AML-193 (cell line): ENCODE measurements around the gene FRS3.
"Not testable (repeated sequence)": the region's sequence is repeated elsewhere in the genome, so short reads cannot be mapped to it uniquely, and the experiment has no call there.

Experiments used
- DNase-seq, 2 experiments: peaks; one replicate each; lab custom pipeline; 2025; lab: John Stamatoyannopoulos, UW

Gene FRS3, protein sequence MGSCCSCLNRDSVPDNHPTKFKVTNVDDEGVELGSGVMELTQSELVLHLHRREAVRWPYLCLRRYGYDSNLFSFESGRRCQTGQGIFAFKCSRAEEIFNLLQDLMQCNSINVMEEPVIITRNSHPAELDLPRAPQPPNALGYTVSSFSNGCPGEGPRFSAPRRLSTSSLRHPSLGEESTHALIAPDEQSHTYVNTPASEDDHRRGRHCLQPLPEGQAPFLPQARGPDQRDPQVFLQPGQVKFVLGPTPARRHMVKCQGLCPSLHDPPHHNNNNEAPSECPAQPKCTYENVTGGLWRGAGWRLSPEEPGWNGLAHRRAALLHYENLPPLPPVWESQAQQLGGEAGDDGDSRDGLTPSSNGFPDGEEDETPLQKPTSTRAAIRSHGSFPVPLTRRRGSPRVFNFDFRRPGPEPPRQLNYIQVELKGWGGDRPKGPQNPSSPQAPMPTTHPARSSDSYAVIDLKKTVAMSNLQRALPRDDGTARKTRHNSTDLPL

DNA sequence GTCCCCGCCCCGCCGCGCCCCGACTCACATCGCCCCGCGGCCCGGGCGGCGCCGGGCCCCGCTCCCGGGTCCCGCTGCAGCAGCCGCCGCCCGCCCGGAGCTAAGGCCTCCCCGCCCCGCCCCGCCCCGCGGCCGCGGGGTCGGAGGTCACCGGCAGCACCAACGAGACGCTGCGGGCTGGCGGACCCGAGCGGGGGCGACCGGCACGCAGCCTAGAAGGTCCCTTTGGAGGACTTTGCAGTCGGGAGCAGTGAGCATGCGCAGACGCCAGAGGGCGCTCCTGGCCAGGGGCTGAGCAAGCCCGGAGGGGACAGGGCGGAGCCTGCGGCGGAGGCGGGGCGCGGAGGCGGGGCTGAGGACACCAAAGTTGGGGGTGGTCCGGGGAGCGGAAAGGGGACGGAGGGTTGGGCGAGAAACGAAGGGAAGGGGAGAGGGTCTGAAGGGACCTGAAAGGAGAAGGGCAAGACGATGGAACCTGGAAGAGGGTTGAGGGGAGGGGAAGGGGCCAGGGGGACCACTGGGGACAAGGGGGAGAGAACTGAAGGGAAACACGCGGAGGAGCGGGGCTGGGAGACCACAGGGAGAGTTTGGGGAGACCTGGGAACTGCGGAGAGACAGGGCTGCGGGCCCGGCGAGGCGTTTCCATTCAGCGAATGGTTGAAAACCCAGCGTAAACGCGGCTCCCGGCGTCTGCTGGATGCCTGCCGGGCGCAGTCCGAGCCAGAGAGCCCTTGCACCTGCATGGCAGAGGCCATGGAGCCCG lies at the start of gene FRS3:
Gene FRS3 (minus strand): TSS at position 113 of the 763 bp plus-strand sequence. CDS start 2,913 bp downstream, outside the sequence.
- peak; percentile 94 to 97 for DNase-seq

DNA sequence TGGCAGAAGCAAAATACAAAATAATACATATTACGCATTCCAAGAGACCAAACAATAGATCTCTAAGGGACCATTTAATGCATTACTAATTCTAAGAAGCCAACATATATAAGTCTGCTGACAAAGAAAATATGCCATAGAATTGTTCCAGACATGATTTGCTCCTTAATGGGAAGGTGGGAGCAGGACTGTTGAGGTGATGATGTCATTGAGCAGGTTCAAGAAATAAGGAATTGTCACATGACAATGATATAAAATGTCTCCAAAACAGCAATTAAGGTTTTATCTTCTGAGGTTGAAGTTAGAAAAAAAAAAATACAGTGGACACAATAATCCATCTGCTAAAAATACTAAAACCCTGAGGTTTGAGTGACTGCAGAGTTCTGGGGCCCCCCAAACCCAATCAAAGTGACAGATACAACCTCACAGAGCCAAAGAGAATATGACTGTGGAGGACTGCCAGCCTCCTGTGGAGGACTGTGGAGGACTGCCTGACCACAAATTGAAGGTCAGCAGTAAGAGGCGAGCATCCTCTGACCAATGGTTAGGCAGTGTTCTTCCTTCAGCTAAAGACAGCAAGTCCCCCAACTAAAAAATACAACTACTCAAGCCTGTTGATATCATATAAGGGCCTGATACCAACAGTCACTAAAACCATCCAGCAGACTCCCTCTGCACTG lies 46.8 kb upstream of the FRS3 start:
- DNase-seq: no peak

DNA sequence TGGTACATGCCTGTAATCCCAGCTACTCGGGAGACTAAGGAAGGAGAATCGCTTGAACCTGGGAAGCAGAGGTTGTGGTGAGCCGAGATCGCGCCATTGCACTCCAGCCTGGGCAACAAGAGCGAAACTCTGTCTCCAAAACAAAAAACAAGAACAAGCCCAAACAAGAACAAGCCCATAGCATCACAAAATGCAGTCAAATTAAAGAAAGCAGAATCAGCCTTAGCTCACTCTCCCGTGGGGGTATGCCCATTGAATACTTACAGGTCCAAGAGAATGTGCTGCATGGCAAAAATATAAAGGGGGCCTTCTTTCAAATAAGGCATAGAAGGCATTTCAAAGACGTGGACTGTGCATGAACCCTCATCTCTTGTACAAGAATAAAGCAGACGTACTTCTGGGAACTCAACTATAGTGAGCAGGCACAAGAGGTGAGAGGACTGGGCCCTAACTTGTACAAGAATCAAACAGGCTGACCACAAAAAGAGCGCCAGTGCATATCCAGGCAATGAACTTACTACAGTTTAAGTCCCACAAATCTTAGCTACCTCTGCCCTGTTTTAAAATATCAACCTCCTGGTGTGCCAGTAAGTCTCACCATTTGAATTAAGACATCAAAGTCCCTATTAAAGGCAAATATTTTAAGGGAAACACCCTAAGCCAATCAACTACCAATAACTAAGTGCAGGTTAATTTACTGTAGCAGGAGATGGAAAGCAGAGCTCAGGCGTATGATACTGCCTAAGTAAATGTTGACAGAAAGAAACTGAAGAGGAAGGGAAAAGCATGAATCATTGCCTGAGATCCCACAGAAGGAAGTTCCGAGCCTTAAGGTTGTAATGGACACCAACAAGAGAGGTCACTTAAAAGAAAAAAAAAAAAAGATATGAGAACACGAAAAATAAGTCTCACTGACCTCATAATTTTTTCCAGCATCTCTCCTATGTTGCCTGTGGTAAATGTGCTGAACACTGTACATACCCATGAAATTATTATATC lies 45.2 kb upstream of the FRS3 start:
- DNase-seq: no peak

DNA sequence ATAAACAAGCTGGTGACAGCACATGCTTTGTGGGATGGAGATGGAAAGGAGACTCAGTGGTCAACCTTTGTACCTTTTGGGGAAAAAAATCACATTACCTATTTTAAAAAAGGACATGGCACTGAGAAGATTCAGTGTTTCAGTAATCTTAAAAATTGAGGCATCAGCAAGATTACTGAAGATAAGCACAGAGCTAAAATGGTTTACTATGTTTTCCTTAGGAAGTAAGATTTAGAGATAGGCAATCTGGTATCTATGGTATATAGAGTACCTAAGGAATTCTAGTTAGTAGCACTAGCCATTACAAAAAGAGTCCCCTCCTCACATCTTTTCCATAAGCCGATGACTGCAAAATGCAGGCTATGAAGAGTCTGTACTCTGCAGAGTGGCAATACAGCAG lies 43.5 kb upstream of the FRS3 start:
- no peak for DNase-seq

DNA sequence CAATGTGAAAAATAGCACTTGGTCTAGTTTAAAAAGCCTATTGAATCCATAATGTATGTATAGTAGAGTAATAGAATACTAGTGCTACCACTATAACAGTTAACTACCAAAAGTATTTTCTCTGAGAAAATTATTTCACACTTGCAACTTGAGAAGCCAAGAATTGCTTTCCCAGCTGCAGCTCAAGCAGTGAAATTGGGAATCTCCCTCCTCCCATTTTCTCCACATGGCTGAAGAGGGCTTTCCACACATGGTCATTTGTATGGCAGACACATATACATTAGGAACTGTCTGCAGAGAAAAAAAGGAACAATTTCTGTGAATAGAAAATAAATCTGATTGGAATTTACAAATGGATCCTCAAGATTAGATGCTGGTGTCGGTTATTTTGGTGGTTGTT lies 42.3 kb upstream of the FRS3 start:
- DNase-seq: no peak

DNA sequence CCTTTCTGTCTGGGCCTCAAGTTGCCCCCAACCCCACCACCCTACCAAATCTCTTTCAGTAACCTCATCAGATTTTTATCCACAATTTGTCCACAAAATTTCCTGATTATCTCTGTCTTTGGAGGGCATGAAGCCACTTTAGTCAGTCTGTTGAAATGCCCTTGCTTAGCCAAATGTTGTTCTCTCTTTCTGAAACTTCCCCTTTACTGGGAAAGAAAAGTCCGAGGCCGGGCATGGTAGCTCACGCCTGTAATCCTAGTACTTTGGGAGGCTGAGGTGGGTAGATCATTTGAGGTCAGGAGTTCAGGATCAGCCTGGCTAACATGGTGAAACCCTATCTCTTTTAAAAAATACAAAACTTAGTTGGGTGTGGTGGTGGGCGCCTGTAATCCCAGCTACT lies 41.6 kb upstream of the FRS3 start:
- no peak for DNase-seq

DNA sequence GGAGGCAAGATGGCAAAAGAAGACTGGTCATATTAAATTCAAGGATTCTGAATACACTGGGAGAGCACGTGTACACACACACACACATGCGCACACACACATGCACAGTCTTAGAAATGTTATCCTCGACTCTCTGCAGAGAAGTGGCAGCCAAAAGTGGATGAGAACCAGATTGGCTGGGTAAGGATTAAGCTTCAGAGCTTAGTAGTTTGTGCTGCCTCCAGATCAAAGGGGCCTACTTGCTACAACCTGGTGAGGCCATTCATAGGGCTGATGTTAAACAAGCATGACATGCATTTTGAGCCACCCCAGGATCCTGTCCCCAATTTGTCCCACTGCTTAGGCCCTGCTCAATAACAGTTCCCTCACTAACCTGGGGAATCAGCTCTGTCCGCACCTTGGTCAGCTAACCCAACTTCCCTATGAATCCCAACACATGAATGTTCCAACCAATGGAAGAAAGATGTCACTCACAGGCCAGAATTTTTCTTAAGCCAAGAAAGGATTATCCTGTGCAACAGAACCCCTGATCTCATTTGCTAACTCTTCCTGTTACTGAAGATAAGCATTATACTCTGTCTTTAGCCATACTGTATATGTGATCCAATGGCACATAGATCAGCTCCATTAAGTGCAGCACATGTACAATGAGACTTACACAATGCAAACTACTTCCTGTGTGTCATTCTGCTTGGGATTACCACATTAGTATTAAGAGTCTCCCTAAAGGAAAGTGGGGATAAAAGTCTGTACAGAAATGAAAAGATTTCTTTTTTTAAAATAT lies 38.8 kb upstream of the FRS3 start:
- peak; percentile 83 to 92 for DNase-seq

DNA sequence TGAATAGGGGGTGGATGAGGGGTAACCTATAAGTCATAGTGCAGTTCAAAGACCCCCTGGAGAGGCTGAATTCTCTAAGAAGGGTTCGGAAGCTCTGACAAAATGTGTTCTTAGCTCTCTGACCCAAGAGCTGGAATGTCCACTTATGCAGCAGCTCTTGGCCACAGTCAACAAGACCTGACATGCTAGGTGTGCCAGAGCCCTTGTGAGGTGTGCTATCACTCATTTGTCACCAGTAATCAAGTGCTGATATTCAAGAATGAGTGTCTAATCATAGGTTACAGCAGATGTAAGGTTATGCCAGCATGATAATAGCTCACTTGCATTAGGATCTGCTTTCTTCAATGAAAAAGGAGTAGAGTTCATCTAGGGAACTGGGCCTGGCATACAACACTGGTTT lies 35.9 kb upstream of the FRS3 start:
- DNase-seq: no peak

DNA sequence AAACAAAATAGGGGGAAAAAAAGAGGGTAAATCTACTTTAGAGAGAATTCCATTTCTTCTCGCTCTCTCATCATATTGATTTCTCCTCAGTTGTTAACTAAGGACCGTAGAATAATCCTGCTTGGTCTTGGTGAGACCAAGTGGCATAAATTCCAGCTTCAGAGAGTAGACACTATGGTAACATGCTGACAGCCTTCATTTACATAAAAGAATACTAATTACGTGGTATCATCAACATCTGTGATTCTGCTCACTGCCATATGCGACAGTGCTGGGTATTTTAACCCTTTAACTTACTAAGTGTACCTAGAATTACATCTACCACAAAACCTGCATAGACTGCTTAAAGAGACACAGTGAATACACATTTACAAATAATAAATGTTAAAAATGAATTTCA lies 34.9 kb upstream of the FRS3 start:
- no peak for DNase-seq

DNA sequence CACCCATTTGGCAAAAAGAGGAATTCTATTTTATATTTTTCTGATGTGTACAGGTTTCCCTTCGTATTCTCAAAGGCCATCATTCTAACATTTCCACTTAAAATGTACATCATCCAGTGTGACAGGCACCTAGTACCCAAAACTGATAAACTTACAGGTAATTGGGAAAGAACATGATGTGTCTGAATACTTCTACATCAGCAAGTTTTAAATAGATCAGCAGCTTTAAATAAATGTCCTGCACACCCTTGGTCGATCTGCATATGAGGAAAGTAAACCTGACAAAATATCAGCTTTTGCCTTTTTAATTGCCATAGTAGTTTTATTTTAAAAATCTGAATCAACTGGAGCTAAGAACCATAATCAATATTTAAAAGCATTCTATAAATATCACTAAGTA lies 34.3 kb upstream of the FRS3 start:
- no peak for DNase-seq

DNA sequence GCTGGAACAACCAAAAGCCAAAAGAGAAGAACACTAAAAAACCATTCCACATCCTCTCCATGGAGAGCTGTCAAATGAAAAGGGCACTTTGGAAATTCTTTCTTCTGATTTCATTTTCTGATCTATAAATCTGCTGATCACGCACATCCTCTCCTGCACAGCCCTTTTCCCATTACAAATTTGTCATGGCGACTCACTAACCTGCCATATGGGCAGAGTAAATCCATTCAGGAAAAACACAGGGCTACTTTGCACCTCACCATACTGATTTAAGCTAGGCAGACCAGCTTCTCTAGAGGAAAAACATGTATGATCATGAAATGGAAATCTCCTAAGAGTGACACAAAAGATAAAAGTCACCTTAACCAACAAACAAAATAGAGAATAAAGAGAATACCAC lies 33.8 kb upstream of the FRS3 start:
- DNase-seq: no peak

DNA sequence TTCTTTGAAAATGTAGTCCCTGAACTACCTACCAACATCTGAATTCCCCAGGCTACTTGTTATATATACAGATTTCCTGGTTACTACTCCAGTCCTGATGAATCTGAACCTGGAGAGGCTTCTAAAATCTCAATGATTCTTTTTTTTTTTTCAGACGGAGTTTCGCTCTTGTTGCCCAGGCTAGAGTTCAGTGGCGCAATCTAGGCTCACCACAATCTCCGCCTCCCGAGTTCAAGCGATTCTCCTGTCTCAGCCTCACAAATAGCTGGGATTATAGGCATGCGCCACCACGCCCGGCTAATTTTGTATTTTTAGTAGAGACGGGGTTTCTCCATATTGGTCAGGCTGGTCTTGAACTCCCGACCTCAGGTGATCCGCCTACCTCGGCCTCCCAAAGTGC lies 32.2 kb upstream of the FRS3 start:
- DNase-seq: not testable (repeated sequence)

DNA sequence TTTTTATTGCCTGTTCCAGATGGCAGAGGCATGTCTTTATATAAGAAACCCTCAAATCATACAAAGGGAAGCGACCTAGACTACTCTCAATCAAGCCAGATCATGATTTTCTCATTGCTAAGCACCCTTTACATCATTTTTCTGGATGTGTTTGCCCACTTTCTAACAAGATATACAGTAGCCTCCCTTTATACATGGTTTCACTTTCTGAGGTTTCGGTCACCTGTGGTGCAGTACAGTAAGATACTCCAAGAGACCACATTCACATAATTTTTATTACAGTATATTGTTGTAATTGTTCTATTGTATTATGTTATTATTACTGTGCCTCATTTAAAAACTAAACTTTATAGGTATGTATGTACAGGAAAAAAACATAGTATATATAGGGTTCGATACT lies 31.4 kb upstream of the FRS3 start:
- DNase-seq: no peak

DNA sequence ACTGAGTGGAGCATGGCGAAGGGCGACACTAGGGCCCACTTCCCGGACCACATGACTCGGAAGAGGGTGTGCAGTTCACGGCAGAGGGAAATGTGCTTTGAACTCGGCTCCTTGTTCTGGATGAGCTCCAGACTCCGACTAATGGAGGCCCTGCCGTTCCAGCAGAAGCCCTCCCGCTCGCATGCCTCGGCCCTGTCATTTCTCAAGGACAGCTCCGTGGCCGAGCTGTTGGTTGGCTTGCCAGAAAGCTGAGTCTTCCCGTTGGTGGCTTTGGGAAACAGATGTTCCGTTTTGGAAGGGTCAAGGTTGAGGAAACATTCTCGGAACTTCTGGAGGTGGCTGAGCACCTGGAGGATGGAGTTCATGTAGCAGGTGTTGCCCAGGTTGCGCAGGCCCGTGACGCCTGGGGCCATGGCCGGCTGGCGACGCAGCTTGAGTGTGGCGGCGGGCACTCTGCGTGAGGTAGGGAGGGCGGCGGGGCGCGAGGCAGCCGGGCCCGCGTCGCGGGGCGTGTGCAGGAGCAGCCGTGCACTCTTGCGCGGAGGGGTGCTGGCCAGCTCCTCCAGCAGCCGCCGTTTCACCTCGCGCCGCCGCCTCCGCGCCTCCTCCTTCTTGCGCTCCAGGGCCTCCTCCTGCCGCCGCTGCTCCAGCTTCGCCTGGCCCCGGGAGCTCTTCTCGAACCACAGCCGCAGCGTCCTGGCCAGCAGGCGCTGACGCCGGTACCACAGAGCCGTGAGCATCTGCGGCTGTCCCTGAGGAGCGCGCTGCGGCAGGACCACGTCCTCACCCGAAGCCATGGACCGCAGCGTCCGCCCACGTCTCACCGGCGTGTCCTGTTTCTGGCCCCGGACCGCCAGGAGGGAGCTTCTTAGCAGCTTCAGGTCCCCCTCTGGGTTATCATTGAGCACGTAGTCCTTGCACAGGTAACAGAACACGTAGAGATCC lies 26.4 kb upstream of the FRS3 start:
- DNase-seq: no peak

DNA sequence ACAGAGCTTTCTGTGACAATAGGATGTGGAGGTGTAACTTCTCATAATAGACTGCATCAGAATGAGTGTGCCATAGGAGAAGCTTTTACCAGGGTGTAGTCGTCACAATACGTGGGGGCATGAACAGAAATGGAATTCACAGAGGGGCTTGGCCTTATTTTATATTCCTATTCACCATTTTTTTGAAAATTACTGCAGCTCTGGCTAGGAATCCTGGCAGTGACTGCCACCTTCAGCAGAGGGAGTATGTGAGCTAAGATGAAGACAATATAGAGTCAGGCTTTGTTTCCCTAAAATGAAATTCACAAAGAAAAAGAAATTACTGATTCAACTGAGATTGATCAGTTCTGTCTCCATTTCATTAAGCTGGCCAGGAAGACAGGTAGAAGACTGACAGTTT lies 21.7 kb upstream of the FRS3 start:
- peak; percentile 30 to 66 for DNase-seq

DNA sequence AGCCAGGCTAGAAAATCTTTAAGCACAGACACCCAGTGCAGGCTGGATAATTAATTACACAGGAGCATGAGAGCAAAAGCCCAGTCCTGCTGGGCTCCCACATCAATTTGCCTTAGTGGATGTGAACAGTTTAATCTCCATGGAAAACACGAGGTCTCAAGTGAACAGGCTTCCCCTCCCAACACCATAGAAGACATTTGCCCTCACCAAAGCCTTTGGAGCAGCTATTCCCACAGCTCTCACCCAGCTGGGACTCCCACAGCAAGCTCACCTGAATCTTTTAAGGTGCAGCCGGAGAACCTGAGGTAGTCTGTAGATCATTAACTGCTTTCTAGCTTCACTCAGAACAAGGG lies 19.8 kb upstream of the FRS3 start:
- no peak for DNase-seq

DNA sequence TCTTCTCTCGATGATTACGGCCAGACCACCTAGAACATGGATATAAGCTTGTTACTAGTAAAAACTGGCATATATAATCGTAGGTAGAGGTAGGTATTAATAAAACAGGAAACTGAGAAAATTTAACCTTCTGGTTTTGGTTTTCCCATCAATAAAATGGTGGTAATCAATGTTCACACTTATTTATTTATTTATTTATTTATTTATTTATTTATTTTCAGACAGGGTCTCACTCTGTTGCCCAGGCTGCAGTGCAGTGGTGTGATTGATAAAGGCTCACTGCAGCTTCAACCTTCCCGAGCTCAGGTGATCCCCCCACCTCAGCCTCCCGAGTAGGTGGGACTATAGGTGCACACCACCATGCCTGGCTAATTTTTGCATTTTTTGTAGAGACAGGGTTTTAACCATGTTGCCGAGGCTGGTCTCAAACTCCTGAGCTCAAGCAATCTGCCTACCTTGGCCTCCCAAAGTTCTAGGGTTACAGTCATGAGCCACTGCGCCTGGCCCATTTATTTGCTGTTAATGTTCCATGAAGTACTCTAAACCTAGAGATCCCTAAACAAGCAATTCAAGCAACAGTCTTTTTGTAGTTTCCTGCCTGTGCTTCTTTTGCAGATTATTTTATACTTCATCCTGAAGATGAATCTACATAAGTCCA lies 19.3 kb upstream of the FRS3 start:
- no peak for DNase-seq

DNA sequence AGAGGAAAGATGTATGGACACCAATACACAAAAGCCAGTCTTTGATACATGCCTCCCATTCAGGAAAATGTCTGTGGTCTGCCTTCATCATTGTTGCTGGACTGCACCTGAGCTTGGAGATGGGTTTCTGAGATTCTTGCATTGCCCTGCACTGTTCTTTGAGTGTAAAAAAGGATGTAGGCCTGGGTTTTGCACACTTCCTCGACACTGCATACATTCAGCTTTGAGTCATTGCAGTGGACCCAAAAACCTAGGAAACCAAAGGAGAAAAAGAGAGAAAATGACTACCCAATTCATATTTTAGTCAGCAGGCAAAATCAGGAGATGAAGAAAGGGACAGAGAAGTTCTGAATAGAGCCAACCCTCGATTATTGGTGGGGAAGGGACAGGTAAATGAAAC lies 16.8 kb upstream of the FRS3 start:
- no peak for DNase-seq

DNA sequence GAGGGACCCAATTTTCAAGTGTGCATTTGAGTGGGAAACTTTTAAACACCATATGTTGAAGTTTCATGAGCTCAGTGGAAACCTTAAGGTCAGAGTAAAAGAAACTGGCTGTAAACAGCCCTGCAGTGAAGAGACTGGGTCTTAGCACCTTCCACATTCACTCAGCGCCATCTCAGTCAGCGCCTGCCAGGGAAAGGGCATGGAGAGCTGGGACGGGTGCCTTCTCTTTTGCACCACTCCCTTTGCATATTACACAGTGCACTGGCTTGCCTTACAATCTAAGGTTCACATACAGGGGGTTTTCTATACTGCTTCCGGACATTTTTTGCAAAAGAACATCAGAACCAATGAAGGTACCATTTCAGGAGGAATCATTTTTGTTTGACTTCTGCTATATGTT lies 12.3 kb upstream of the FRS3 start:
- DNase-seq: no peak
